ENCODE data around the gene TMEM53. TPM values are rescaled to one million over a fixed set of nuclear protein-coding genes. Genes with fewer than 3 reads are reported as not detected.

TMEM53 gene
- total RNA-seq, 6 experiments from 2014 or later, result 3.2 to 5.0 (median 4.4) TPM

DNA sequence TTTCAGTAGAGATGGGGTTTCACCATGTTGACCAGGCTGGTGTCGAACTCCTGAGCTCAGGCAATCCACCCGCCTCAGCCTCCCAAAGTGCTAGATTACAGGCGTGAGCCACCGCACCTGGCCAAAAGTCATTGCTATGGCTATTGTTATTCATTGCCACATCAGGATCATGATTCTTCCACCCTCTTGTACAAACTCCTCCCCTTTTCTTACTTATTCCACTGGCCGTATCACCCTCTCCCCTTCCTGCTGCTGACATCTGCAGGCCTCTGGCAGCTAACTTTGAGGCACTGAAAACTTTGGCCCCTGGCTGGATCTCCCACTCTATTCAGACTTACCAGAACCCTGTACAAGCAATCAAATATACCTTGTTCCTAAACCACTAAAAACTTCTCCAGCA lies 10.9 kb downstream of the TMEM53 start:
- no peaks in the 10 kb centered on the region for H3K36me3 Mint-ChIP-seq (ENCODE audit: low read depth)
- TF ChIP-seq, protein P1, sequence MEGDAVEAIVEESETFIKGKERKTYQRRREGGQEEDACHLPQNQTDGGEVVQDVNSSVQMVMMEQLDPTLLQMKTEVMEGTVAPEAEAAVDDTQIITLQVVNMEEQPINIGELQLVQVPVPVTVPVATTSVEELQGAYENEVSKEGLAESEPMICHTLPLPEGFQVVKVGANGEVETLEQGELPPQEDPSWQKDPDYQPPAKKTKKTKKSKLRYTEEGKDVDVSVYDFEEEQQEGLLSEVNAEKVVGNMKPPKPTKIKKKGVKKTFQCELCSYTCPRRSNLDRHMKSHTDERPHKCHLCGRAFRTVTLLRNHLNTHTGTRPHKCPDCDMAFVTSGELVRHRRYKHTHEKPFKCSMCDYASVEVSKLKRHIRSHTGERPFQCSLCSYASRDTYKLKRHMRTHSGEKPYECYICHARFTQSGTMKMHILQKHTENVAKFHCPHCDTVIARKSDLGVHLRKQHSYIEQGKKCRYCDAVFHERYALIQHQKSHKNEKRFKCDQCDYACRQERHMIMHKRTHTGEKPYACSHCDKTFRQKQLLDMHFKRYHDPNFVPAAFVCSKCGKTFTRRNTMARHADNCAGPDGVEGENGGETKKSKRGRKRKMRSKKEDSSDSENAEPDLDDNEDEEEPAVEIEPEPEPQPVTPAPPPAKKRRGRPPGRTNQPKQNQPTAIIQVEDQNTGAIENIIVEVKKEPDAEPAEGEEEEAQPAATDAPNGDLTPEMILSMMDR (IDR thresholded peaks at IDR 0.05), result no peak
- no peak overlapping the region for H3K4me3 Mint-ChIP-seq
- no peaks in the 10 kb centered on the region for H3K9me3 Mint-ChIP-seq
- peaks cover 2% of the 10 kb centered on the region for H3K27me3 Mint-ChIP-seq (ENCODE audit: insufficient read depth)
- H3K4me1 Mint-ChIP-seq (ENCODE audit: low read depth), result no peaks in the 10 kb centered on the region
- DNase-seq, result no peak
- H3K27ac Mint-ChIP-seq, result no peak overlapping the region

DNA sequence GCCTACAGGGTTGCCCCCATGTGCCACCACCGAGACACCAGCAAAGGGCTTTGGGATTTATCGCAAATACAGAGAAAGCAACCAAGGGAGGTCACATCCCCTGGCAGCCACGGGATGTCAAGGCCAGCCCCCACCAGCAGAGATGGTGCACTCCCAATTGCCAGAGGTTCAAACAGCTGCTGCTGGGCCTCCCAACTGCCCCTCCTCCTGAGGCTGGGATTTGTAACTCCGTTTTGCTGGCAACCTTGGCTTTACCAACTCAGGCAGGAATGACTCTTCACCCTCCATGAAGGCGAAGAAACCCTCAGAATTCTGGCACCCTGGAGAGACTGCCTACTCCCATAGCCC lies 11.6 kb downstream of the TMEM53 start:
- Mint-ChIP-seq H3K9me3 (no peaks in the 10 kb centered on the region), H3K4me3 (no peak overlapping the region), H3K4me1 (ENCODE audit: low read depth) (no peaks in the 10 kb centered on the region), H3K27ac (no peak overlapping the region), H3K36me3 (ENCODE audit: low read depth) (no peaks in the 10 kb centered on the region), H3K27me3 (ENCODE audit: insufficient read depth) (peaks cover 2% of the 10 kb centered on the region)
- no peak for DNase-seq
- TF ChIP-seq, protein P1 (IDR thresholded peaks at IDR 0.05), result no peak

DNA sequence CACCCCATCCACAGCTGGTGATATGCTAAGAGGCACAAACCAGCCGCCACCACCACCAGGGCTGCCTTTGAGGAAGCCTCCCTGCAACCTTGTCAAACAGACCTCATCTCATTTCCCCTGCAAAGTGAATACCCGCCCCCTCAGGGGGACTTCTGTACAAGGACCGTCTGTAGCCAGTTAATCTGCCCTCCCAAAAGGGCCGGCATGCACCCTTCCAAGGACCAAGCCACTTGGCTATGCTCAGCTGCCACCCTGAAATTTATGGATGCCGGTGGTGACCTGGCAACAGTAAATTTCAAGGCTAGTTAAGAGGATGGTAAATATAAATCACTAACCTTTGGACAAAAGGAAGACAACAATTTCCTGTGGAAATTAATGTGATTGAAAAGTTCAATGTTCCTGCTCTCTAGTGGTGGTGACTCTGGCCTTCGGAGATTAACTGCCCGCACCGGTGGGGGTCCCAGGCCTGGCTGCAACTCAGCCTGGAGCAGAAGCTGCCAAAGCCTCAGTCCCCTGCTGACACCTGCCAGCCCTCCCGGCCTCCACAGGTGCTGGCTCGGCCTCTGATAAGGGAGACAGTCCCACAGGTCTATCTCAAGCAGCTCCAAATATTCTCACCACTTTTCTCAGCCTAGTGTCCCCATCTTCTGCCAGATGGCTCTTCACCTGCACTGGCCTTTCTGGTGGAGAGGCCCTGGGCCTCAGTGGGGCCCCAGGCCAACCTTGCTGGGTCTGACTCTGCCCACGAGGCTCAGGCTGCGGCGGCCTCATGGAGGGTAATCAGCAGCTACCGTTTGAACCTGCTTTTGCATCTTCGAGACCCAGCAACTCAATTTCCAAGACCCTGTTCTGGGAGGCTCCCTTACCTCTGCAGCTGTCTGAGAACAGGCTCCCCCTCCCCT lies 12.2 kb downstream of the TMEM53 start:
- no peaks in the 10 kb centered on the region for H3K36me3 Mint-ChIP-seq (ENCODE audit: low read depth)
- H3K4me1 Mint-ChIP-seq (ENCODE audit: low read depth), result no peaks in the 10 kb centered on the region
- DNase-seq, result no peak
- TF ChIP-seq, protein P1 (IDR thresholded peaks at IDR 0.05), result no peak
- no peaks in the 10 kb centered on the region for H3K9me3 Mint-ChIP-seq
- H3K27ac Mint-ChIP-seq, result no peak overlapping the region
- H3K4me3 Mint-ChIP-seq, result no peak overlapping the region
- peaks cover 2% of the 10 kb centered on the region for H3K27me3 Mint-ChIP-seq (ENCODE audit: insufficient read depth)

DNA sequence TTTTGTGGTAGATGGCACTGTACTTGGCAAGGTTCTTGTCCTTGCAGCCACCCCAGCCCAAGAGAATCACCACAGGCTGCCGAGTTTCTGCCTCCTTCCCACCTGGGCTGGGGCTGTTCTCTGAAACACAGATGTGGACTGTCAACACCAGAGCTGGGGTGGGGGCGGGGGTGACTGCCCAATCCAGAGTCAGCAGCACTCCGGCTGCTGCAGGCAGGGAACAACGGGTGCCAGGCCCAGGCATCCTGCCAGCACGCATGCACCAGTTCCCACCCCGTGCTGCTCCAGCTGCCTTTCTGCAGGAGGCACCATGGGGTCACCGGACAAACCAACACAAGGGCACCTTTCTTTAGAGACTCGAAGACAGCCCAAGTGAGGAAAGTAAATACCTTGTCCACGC lies 14.1 kb downstream of the TMEM53 start:
- H3K4me1 Mint-ChIP-seq (ENCODE audit: low read depth), result no peaks in the 10 kb centered on the region
- no peak overlapping the region for H3K4me3 Mint-ChIP-seq
- H3K27me3 Mint-ChIP-seq (ENCODE audit: insufficient read depth), result peaks cover 2% of the 10 kb centered on the region
- no peak overlapping the region for H3K27ac Mint-ChIP-seq
- no peaks in the 10 kb centered on the region for H3K36me3 Mint-ChIP-seq (ENCODE audit: low read depth)
- DNase-seq, result no peak
- TF ChIP-seq, protein P1 (IDR thresholded peaks at IDR 0.05), result no peak
- no peaks in the 10 kb centered on the region for H3K9me3 Mint-ChIP-seq

DNA sequence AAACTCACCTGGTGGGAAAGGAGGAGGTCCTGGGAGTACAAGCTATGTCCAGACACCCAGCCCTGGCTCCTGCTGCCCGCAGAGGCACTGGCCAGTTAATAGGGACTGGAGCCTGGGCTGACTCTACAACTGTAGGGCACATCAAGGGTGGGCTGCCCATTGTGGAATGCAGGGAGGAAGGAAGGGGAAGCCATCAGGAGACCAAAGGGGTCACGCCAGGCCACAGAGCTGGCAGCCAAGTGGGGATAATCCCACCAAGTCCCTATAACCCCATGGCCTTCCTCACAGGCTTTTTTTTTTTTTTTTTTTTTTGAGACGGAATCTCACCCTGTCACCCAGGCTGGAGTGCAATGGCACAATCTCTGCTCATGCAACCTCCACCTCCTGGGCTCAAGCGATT lies 14.7 kb downstream of the TMEM53 start:
- Mint-ChIP-seq H3K36me3 (ENCODE audit: low read depth) (no peaks in the 10 kb centered on the region), H3K4me3 (no peak overlapping the region), H3K27ac (no peak overlapping the region), H3K9me3 (no peaks in the 10 kb centered on the region), H3K4me1 (ENCODE audit: low read depth) (no peaks in the 10 kb centered on the region), H3K27me3 (ENCODE audit: insufficient read depth) (peaks cover 2% of the 10 kb centered on the region)
- DNase-seq, result no peak
- TF ChIP-seq, protein P1 (IDR thresholded peaks at IDR 0.05), result no peak
